ENCODE data around the gene LST1.

The LST1 gene

GRCh38 chr6:31575952-31576685, 10.0 kb upstream of the LST1 start:
- H3K27ac ChIP-seq: no peak overlapping the region

GRCh38 chr6:31576897-31577578, 9.0 kb upstream of the LST1 start:
- H3K27ac ChIP-seq: no peak overlapping the region
- no peak for TF ChIP-seq ZFX (IDR thresholded peaks at IDR 0.05)
- no peak for TF ChIP-seq CTCF (conservative IDR thresholded peaks at IDR 0.05)

More at GRCh38 chr6:31575952-31576685, 10.0 kb upstream of the LST1 start:
- TF ChIP-seq ZFX (IDR thresholded peaks at IDR 0.05): no peak
- no peak for TF ChIP-seq CTCF (conservative IDR thresholded peaks at IDR 0.05)

GRCh38 chr6:31577579-31577966, 8.5 kb upstream of the LST1 start:
- no peak overlapping the region for H3K27ac ChIP-seq
- no peak for TF ChIP-seq CTCF (conservative IDR thresholded peaks at IDR 0.05)
- TF ChIP-seq ZFX (IDR thresholded peaks at IDR 0.05): no peak

- TF ChIP-seq ZFX (IDR thresholded peaks at IDR 0.05): no peak
- no peak for TF ChIP-seq CTCF (conservative IDR thresholded peaks at IDR 0.05)
- no peak overlapping the region for H3K27ac ChIP-seq
Observed at GRCh38 chr6:31578184-31579118, 7.6 kb upstream of the LST1 start.

GRCh38 chr6:31579119-31579505, 7.0 kb upstream of the LST1 start:
- no peak overlapping the region for H3K27ac ChIP-seq
- no peak for TF ChIP-seq CTCF (conservative IDR thresholded peaks at IDR 0.05)
- TF ChIP-seq ZFX (IDR thresholded peaks at IDR 0.05): no peak

GRCh38 chr6:31579546-31580437, 6.3 kb upstream of the LST1 start:
- no peak for TF ChIP-seq ZFX (IDR thresholded peaks at IDR 0.05)
- no peak for TF ChIP-seq CTCF (conservative IDR thresholded peaks at IDR 0.05)
- no peak overlapping the region for H3K27ac ChIP-seq
